Sciatic nerve (tissue), 2 donors: Measurements from ENCODE around the gene HECTD2. TPM values are rescaled to one million over a fixed set of nuclear protein-coding genes. Genes with fewer than 3 reads are reported as not detected.
"Not testable (repeated sequence)": the region's sequence is repeated elsewhere in the genome, so short reads cannot be mapped to it uniquely, and the experiment has no call there.

ENCODE experiments used
- ATAC-seq: fragments of 200-7000 bp; cut with Tn5 transposase; one replicate; pipeline ENCODE4 v1.9.1; 2020; ENCODE audit warnings: mild to moderate bottlenecking, moderate library complexity
- DNase-seq: peaks from one replicate; pipeline ENCODE4 v3.0.0-alpha.2; 2020; ENCODE audit warnings: low spot score
- intact Hi-C: fragments of 100-400 bp; cut with DNase I; formaldehyde crosslinking; loops from one replicate; pipeline ENCODE4 v1.14.2; 2022
- total RNA-seq: library from RNA; stranded (reverse); fragmentation: NEBNext Ultra II Directional; extraction: Animal tissue kit (Norgen Biotek cat#: 25700); gene quantifications from one replicate; pipeline ENCODE4 v1.2.1, GENCODE V29; 2021
- donor health status: DM: no; HTN: no; CAD: no.
- donor health status: DM: no; HTN: no; CAD: no.

Gene HECTD2
- total RNA-seq, 1 donor from 2014 or later: 27.1 TPM

DNA sequence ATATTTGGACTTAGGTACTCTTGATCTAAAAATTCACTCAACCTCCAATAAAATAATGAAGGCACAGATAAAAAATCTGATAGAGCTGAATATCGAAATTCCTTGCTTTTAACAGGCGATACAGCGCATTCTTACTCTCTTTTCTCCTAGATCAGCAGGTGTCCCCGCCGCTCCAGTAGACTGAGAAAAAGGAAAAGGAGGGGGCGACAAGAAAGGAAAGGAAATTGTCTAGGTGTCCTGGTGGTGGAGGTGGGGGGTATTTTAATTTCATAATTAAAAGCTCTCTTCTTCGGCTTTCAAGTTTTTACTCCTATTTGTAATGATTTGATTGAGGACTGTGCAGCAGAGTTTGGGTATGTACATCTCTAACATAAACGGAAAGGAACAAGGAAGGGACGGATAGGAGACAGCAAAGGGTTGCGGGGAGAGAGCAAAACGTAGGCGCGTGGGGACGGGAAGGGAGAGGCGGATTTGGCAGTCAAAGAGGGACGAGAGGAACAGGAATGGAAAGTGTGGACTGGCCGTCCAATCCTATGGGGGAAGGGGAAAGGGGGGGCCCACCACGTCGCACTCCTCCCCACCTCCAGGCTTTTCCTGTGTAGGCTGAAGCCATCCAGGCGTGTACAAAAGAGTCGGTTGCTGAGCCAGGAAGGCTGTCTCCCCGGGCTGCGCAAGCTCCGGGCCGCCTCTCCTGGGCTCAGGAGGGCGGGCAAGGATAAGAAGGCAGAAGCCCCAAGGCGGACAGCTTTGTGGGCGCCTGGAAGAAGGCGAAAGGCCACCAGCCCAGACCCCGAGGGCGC lies 875 bp upstream of the HECTD2 start:
- DNase-seq: peak; percentile 88
- intact Hi-C loops: no loop called here
- peak; percentile 97 for ATAC-seq

DNA sequence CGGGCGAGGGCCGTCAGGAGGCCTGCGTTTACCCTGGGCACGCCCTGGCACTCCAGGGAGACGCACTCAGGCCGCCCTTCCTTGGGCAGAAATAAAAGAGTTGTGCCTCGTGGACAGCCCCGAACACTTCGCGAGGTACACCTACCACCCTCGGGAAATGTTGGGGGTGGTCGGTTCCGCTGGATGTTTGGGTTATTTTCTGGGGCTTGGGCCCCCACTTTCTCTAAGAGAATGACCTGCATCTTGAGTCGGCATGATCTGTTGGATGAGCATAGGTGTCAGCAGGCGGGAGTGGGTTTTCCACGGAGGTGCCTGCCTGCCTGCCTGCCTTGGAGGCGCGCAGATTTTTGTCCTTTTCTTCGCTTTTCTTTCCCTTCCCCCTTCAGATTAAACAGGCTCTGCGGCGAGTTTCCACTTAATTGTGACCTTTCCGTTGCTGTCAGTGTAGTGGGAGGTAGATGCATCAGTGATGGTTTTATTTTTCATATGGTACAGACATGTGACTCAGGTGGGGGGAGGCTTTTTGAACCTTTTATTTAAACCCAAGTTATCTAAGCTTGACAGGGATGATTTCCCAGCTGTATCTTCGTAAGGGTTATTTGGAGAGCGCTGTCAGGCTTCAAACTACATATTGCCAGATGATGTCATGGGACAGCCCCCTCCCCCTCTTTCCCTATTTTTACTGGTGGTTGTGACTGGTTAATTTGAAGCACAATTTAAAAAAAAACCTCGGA lies 661 bp downstream of the HECTD2 start:
- intact Hi-C loops: no loop called here
- ATAC-seq: no peak
- DNase-seq: no peak

DNA sequence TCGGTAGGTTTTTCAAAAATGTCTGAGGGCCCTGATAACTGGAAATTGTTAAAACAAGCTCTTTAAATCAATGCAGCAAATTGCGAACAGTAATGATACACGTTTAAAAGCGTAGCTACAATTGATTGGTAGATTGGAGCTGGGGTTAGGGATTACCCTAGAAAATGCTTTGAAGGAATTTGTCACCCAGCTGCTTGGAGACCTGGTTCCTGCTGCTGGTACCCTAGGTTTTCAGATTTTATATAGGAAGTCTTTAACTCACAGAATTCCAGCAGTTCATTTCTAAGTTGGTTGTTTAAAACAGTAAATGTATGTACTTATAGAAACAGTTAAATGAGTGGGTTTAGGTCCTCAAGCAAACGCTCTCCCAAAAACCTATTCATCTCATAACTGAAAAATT lies 1.5 kb downstream of the HECTD2 start:
- intact Hi-C loops: no loop called here
- no peak for DNase-seq
- no peak for ATAC-seq

DNA sequence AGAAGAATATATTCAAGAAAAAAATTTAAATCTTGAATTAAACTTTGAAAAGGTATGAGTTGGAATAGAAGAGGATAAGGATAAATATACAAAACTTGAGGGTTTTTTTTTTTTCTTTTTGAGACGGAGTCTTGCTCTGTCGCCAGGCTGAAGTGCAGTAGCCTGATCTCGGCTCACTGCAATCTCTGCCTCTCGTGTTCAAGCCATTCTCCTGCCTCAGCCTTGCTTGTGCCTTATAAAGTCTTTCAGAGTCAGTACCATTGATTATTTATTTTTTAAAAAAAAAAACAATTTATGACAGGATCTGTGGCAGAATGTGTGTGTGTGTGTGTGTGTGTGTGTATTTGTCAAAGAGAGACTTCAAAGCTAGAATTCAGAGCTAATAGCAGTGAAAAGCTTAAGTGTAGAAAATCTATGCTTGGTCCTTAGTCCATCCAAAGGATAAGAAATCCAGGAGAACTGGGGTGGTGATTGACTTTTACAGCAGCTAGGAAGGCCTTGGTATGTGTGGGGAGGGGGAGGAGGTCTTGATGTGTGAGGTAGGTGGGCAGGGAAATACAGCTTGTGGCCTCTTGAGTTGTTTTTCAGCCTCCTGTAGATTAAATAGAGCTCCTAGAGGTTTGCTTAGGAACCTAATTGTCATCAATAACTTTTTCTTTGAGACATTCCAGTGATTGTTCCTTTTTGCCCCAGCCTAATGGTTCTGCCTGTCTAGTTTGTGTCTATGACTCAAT lies 2.4 kb downstream of the HECTD2 start:
- intact Hi-C loops: no loop called here
- ATAC-seq (no peak), DNase-seq (no peak)

DNA sequence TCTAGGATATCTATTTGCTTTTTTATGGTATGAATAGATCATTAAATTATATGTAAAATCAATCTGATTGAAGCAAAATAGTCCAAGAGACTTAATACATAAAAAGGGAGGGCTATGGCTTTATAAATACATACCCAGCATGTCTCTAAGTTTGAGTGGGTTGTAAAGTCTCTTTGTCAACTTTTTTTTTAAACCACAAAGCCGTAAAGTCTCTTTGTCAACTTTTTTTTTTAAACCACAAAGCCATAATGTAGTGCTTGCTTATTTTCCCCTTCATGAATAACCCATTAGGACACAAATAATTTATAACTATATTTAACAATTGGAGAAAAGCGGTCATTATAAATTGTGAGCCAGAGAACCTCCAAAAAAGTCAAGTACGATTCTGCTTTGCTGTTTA lies 5.7 kb downstream of the HECTD2 start:
- ATAC-seq: no peak
- intact Hi-C loops: no loop called here
- no peak for DNase-seq

DNA sequence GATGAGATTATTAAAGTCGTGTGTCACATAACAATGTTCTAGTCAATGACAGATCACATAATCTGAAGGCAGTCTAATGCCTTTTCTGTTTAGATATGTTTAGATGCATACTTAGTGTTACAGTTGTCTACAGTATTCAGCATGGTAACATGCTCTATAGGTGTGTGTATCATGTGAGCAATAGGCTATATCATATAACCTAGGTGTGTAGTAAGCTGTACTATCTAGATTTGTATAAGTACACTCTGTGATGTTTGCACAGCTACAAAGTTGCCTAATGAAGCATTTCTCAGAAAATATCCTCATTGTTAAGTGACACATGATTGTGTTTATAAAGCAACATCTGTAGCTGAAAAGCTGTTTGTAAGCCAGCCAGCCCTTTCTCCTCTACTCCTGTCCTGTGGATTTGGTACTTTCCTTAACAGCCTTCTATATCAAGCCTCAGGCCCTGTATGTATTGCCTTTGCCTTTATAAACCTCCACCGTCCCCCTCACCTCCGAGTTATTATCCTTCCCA lies 6.3 kb downstream of the HECTD2 start:
- peak; percentile 20 for ATAC-seq
- no peak for DNase-seq
- intact Hi-C loops: no loop called here

DNA sequence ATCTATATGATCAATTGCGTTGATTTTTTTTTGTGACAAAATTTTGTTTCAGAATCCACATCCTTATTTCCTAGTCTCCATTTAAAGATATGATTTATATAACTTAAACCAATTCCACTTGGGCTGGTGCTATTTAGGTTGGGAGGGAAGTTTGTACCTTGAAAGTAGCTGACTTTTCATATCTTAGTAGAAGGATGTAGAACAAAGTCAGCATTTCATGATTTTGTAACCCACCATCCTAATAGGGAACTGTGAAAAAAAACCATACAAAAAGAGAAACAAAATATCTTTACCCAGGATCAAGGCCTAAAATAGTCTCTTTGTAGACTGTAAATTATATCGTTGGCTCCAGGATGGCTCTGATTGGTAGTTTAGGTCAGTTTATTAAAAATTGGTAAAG lies 8.3 kb downstream of the HECTD2 start:
- ATAC-seq (peak; percentile 44), DNase-seq (no peak)
- intact Hi-C loops: no loop called here

DNA sequence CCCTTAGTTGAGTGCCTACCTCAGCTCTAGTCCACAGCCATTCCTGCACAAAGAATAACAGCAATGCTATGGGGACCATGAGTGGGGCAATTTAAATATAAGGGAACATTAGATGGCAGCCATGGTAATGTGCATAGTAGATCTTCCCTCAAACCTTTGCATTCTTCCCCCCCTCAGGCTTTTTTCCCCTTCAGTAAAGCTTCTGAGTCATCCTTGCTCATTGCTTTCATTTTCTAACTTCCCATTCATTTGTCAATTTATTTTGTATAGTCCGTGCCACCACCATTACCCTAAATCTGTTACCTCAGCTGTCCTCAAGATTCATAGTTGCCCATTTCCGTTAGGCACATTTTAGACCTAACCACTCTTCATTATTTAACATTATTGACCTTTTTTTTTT lies 10.7 kb downstream of the HECTD2 start:
- no peak for ATAC-seq
- no peak for DNase-seq
- intact Hi-C loops: no loop called here

DNA sequence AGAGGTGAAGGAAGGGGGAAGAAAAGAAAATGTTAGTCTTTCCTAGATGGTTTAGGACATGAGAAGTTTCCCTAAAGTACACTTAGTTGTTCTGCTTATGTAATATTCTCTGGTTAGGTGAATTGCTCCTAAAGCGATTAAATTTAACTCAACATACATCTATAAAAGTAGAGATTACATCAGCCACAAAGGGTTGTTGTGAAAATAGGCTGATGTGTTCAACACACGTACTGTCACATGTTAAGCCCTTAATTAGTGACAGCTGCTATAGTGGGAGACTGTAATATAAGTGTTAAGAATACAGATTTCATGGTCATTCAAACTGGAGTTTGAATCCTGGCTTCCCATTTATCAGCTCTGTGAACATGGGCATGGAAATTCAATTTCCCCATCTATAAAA lies 12.8 kb downstream of the HECTD2 start:
- intact Hi-C loops: no loop called here
- ATAC-seq: no peak

DNA sequence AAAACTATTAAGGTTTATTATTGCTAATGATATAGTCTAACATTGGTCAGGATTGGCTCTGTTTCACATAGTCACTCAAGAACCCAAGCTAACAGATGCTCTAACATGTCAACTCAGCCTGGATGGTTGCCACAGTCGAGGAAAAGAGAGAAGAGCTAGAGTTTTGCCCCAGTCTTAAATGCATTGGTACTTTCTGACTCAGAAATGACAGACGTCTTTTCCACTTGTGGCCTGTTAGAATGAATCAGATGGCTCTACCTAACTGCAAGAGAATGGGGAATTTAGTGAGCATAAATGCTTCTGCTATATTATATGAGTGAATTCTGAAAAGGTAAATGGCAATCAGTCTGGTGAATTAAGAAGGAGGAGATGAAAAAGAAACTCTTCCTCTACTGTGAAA lies 13.9 kb downstream of the HECTD2 start:
- intact Hi-C loops: no loop called here
- no peak for ATAC-seq
- no peak for DNase-seq

More for the DNA sequence above, 12.8 kb downstream of the HECTD2 start:
- no peak for DNase-seq

DNA sequence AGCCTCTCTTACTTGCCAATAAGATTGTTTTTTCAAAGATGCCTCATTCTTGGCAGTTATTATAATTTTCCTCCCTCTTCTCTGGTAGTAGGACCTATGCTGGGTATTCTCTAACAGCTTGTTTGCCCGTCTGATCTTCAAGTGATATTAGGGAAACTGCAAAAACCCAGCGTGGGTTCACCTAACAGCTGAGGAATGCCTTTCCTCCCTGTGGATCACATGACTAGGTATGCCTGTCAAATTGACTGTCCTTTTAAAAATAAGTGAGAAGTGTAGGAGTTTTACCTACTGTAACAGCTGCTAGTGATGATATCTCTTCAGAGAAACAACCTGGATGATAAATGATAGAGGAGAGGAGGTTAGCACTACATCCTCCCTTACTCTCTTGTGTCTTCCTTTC lies 22.0 kb downstream of the HECTD2 start:
- ATAC-seq (no peak), DNase-seq (no peak)
- intact Hi-C loops: no loop called here

DNA sequence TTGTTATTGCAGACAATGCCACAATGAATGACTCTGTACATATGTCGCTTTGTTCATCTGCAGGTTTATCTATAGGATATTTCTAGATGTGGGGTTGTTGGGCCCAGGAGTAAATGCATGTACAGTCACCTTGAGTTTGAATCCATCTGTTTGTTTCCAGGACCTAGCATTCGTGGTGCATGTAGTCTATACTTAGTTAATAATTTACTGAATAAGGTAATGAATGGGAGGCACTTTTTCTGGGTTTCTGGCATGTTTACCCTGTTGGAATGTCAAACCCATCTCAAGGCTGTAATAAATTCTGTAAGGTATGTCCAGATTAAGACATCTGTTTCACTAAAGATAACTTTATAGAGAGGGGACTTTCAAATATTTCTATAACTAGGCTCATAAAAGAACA lies 23.5 kb downstream of the HECTD2 start:
- DNase-seq (no peak), ATAC-seq (no peak)
- intact Hi-C loops: no loop called here

DNA sequence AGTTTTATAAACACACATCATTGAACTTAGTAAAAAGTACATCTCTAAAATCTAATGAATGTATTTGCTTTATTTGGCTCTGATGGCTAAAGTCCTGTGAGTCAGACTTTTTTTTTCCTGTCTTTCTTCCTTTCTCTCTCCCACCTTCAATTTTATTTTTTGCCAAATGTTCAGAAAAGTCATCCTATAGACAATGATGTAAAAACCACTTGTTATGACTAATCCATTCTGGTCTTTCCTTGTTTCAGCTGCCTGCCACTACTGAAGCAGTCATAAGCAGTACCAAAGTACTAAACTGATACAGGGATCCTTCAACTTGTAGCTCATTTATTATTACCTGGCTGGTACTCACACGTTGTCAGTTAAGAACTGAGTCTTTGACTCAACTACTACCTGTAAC lies 23.9 kb downstream of the HECTD2 start:
- no peak for DNase-seq
- intact Hi-C loops: no loop called here
- ATAC-seq: no peak

DNA sequence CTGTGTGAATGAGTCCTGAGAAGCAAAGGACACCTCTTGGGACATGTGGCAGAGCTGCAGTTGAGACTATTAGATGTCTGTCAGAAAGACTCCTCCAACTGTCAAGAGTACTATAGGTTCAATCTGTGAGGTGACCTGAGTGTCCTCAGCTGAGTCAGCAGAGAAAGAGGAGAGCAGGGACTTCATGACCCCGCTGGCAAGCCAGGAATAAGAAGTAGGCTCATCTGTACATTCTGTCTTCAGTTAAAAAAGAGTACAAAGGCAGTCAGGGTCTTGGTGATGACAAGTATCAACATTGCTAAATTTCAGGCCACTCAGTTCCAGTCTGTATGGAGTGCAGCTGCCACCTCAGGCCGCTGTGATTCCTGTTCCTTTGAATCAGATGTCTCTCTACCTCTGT lies 25.1 kb downstream of the HECTD2 start:
- intact Hi-C loops: no loop called here
- ATAC-seq (no peak), DNase-seq (no peak)

DNA sequence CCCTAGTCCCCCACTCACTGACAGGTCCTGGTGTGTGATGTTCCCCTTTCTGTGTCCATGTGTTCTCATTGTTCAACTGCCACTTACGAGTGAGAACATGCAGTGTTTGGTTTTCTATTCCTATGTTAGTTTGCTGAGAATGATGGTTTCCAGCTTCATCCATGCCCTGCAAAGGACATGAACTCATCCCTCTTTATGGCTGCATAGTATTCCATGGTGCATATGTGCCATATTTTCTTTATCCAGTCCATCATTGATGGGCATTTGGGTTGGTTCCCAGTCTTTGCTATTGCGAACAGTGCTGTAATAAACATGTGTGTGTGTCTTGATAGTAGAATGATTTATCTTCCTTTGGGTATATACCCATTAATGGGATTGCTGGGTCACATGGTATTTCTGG lies 28.1 kb downstream of the HECTD2 start:
- ATAC-seq, DNase-seq, intact Hi-C loops: not testable (repeated sequence)

DNA sequence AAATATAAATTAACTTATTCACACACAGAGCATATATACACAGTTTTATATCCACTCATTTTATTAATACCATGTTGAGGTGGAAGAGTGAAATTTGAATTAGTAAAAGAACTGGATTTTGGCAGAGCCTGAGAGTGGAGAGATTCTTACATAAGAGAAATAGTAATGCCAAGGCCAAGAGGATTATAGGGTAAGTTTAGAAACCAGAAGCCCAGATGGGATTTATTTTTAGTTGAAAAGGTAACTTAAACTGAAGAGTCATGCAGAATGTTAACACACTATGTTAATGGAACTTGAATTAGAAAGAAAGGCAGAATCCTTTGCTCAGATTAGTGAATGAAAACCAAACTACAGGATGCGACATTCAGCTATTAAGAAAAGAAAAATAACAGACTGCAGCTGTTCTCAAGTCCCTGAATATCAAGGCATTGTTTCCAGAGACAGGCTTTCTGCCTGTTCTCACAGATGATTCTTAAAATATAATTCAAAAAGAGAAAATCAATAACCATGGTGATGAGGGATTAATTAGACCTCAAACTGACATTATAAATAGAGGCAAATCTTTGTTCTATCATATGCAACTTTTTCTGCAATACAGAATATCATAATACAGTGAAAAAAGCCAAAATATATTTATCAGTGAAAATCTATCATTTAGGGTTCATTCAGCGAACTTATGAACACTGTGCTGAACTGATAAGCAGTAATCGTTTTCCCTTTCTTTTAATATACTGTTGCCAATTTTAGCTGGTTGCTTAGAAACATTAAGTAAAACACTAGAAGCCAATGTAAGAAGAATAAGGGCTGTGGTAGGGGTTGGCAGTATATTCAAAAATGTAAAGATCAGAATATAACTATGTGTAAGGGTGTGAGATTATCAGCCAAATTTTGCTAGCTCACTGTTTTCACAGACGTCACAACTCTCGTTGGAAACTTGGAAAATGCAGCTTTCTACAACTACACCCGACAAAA lies 34.4 kb downstream of the HECTD2 start:
- no peak for DNase-seq
- no peak for ATAC-seq
- intact Hi-C loops: no loop called here

DNA sequence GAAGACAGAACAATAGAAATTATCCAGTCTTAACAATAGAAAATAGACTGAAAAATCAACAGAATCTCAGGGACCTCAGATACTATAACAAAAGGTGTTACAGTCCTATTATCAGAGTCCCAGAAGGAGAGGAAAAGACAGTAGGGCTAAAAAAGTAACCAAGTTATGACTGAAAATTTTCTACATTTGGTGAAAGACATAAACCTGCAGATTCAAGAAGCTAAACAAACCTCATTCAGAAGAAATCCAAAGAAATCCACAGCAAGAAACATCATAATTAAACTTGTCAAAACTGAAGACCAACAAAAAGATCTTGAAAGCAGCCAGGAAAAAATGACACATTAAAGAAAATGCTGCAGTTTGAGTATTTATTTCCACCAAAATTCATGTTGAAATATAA lies 41.9 kb downstream of the HECTD2 start:
- ATAC-seq: no peak
- intact Hi-C loops: no loop called here

DNA sequence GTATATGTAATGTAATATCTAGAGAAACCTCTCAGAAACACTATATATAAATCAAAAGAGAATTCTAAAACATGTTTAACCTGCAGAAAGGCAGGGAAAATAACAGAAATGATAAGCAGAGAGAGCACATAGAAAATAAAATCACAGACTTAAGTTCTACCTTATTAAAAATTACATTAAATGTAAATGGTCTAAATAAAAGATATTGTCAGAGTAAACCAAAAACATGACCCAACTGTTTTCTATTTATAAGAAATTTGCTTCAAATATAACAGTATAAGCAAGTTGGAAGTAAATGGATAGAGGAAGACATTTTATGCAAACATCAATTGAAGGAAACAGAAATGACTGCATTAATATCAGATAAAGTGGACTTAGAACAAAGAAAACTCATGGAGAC lies 43.4 kb downstream of the HECTD2 start:
- ATAC-seq (no peak), DNase-seq (no peak)
- intact Hi-C loops: no loop called here

More for the DNA sequence above, 41.9 kb downstream of the HECTD2 start:
- DNase-seq: no peak

DNA sequence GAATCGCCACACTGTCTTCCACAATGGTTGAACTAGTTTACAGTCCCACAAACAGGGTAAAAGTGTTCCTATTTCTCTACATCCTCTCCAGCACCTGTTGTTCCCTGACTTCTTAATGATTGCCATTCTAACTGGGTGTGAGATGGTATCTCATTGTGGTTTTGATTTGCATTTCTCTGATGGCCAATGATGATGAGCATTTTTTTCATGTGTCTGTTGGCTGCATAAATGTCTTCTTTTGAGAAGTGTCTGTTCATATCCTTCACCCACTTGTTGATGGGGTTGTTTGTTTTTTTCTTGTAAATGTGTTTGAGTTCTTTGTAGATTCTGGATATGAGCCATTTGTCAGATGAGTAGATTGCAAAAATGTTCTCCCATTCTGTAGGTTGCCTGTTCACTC lies 45.0 kb downstream of the HECTD2 start:
- ATAC-seq, DNase-seq, intact Hi-C loops: not testable (repeated sequence)
